Fibroblast of pulmonary artery (primary cell): ENCODE data around the gene SH3D21.

Experiments used
- DNase-seq: peaks from one replicate; pipeline ENCODE4 v3.0.0-alpha.2; 2010; ENCODE audit warnings: low read depth
- H3K4me3 ChIP-seq: replicated peaks from 2 replicates; pipeline ENCODE4 v1.5.1; 2011; ENCODE audit warnings: low read depth, mild to moderate bottlenecking, control low read depth, low read length, moderate library complexity
- CTCF ChIP-seq: IDR thresholded peaks from 2 replicates; pipeline ENCODE4 v1.5.1; 2011; ENCODE audit warnings: mild to moderate bottlenecking, control low read depth, low read length, inconsistent platforms; ENCODE audit errors: missing control alignments

SH3D21 gene

DNA sequence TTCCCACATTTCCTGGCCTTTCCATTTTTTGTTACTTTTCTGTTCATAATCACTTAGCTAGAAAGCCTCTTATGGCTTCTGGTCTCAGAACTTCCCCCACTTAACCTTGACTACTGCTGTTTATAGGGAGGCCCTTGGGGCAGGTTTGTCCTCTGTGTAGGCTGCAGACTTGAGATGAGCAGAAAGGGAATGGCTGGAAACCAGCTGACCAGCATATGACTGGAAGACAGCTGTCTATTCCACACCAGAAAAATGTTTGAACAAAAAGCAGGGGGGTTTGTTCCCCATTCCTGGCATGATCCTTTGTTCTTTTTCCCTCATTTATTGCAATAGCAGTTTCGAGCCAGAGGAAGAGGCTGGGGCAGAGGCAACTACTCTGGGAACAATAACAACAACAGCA is 4.9 kb upstream of the SH3D21 start:
- H3K4me3 ChIP-seq, result no peak overlapping the region
- DNase-seq, result no peak
- no peak for TF ChIP-seq CTCF

GRCh38 chr1:36303244-36303643 is 2.9 kb upstream of the SH3D21 start:
- no peak for DNase-seq
- TF ChIP-seq CTCF, result no peak
- H3K4me3 ChIP-seq, result no peak overlapping the region

GRCh38 chr1:36303650-36304360 is 2.4 kb upstream of the SH3D21 start:
- H3K4me3 ChIP-seq, result no peak overlapping the region
- DNase-seq, result no peak
- no peak for TF ChIP-seq CTCF

DNA sequence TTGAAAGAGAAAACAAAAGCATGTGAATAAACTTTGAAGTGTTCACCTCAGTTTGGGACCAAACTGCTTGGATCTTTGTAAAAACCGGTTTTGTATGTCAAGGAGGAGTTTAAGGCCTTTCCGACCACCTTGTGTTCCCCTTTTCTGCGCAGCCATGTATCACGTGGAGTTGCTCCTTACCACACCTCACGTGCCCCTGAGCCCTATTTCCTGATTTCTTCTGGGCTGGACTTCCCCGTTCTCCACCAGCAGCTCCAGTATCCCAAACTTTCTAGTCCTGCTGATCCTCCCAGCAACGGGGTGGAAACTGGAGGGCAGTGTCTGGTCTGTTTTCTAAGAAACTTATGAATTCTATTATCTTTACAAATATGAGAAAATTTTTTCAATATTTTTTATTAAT is 1.6 kb upstream of the SH3D21 start:
- no peak overlapping the region for H3K4me3 ChIP-seq
- TF ChIP-seq CTCF, result no peak
- no peak for DNase-seq

GRCh38 chr1:36304970-36305914 is 926 bp upstream of the SH3D21 start:
- H3K4me3 ChIP-seq, result no peak overlapping the region
- TF ChIP-seq CTCF, result no peak
- no peak for DNase-seq

DNA sequence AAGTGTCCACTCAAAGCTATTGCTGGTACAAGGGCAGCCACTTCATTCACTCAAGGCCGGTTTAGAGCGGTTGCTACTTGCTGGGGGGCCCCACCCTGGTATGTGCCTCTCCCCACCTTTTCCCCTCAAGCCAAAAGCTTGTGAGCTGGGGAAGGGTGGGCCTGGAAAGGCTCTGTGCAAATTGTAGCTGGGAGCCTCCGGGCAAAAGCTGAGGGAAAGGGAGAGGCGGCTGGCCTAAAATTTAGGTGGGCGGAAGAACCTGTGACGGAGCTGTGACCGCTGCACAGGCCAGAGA is 306 bp upstream of the SH3D21 start:
- TF ChIP-seq CTCF, result no peak
- H3K4me3 ChIP-seq, result no peak overlapping the region
- DNase-seq, result no peak
